Thyroid gland (tissue), 4 donors: ENCODE results near the gene AFAP1L1. TPM values are rescaled to one million over a fixed set of nuclear protein-coding genes. Genes with fewer than 3 reads are reported as not detected.

Source experiments
- DNase-seq, 2 donors: peaks; one replicate each; pipeline ENCODE4 v3.0.0-alpha.2; 2019
- H3K27ac ChIP-seq, 3 donors: fragments of 200-600 bp; sonication (generic); 1 replicate in 2 of 3; 2 replicates in 1 of 3; pipeline ENCODE4 v1.5.1; 2016 to 2019; ENCODE audit warnings: mild to moderate bottlenecking in 1 of 3, moderate library complexity in 1 of 3
- H3K27me3 ChIP-seq: fragments of 200-600 bp; sonication (generic); one replicate; pipeline ENCODE4 v1.5.1; 2019
- H3K36me3 ChIP-seq, 2 donors: fragments of 200-600 bp; sonication (generic); one replicate each; pipeline ENCODE4 v1.5.1; 2016 to 2019
- H3K4me1 ChIP-seq, 2 donors: fragments of 200-600 bp; sonication (generic); one replicate each; pipeline ENCODE4 v1.5.1; 2017 to 2019
- H3K4me3 ChIP-seq, 3 donors: fragments of 200-600 bp; sonication (generic); replicated peaks in 1 of 3; 1 replicate in 2 of 3; 2 replicates in 1 of 3; pipeline ENCODE4 v1.5.1; 2016; ENCODE audit warnings: mild to moderate bottlenecking in 1 of 3
- H3K9me3 ChIP-seq: fragments of 200-600 bp; sonication (generic); one replicate; pipeline ENCODE4 v1.5.1; 2017
- POLR2A ChIP-seq, 2 donors: fragments of 450-650 bp; IDR thresholded peaks; one replicate each; pipeline ENCODE4 v1.6.1; 2017; ENCODE audit warnings: antibody characterized with exemption in 2 of 2, mild to moderate bottlenecking in 2 of 2, moderate library complexity in 1 of 2
- WGBS, 2 donors: methylation state at CpG; one replicate each; pipeline ENCODE4 v1.1.5; 2017; 5-methylcytosine and 5-hydroxymethylcytosine counted together
- intact Hi-C: fragments of 100-400 bp; cut with DNase I; formaldehyde crosslinking; loops from one replicate; pipeline ENCODE4 v1.15.1; 2023
- total RNA-seq, 4 donors: library from RNA; depleted of rRNA; stranded (reverse); fragments of >200 nt; gene quantifications; one replicate each; pipeline ENCODE4 v1.2.3, GENCODE V29; 2016
- TF ChIP-seq, protein P1 (sequence below), 6 experiments: fragments of 200-600 bp in 3 of 6; fragments of 450-650 bp in 3 of 6; sonication (generic) in 3 of 6; IDR thresholded peaks; one replicate each; pipeline ENCODE4 v1.5.1; 2016 to 2019; ENCODE audit warnings: antibody characterized with exemption in 6 of 6, mild to moderate bottlenecking in 2 of 6, inconsistent platforms in 1 of 6, moderate library complexity in 1 of 6

The AFAP1L1 gene
- total RNA-seq, 4 donors from 2014 or later: 15.9 to 43.1 (median 26.8) TPM

DNA sequence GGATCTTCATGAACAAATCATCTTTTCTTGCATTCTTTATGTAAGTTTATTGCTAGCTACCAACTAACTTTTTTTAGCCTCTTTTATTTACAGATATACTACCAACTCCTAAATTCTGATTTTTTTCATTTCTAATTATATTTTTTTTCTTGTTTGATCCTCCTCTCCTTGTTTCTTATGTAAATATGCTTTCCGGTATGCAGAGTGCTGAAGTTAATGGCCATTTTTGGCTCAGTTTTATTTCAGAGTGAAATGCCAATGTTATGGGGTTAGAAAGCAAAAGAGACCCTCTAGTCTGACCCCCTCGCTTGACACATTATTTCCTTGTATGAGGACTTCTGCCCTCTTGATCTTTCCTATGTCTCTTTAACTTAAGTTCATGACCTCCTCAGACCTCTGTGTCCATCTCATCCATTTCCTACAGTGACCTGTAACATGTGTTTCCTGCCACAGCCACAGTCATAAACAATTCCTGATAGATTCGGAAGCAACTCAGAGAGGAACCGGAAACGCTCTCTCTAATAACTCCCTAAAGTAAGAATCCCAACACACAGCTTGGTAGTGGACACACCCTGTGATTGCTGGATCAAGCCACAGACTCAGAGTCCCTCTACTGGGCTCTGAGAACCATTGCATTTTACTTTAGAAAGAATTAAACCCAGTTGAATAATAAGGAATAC is 42.9 kb upstream of the AFAP1L1 start:
- no peaks in the 10 kb centered on the region for H3K27me3 ChIP-seq
- no peaks in the 10 kb centered on the region for H3K36me3 ChIP-seq
- H3K4me3 ChIP-seq: no peak overlapping the region
- H3K27ac ChIP-seq: peak overlapping the region in 1 of 3 donors; percentile 9
- intact Hi-C loops: loop anchor here (10.0 kb wide), 1 partner anchor 84 kb away; the partner anchor contains the start of gene ABLIM3
- TF ChIP-seq POLR2A (IDR thresholded peaks at IDR 0.05): no peak
- TF ChIP-seq, protein P1, sequence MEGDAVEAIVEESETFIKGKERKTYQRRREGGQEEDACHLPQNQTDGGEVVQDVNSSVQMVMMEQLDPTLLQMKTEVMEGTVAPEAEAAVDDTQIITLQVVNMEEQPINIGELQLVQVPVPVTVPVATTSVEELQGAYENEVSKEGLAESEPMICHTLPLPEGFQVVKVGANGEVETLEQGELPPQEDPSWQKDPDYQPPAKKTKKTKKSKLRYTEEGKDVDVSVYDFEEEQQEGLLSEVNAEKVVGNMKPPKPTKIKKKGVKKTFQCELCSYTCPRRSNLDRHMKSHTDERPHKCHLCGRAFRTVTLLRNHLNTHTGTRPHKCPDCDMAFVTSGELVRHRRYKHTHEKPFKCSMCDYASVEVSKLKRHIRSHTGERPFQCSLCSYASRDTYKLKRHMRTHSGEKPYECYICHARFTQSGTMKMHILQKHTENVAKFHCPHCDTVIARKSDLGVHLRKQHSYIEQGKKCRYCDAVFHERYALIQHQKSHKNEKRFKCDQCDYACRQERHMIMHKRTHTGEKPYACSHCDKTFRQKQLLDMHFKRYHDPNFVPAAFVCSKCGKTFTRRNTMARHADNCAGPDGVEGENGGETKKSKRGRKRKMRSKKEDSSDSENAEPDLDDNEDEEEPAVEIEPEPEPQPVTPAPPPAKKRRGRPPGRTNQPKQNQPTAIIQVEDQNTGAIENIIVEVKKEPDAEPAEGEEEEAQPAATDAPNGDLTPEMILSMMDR (IDR thresholded peaks at IDR 0.05): peak in 4 of 6 experiments; percentile 34 to 53 (median 44)
- peaks cover 0 to 4% of the 10 kb centered on the region in 2 donors for H3K4me1 ChIP-seq
- 37 to 49% methylated on average over 5 of the region's 5 CpGs for WGBS, 2 donors
- DNase-seq: peak in 1 of 2 donors; percentile 22
- H3K9me3 ChIP-seq: no peaks in the 10 kb centered on the region

DNA sequence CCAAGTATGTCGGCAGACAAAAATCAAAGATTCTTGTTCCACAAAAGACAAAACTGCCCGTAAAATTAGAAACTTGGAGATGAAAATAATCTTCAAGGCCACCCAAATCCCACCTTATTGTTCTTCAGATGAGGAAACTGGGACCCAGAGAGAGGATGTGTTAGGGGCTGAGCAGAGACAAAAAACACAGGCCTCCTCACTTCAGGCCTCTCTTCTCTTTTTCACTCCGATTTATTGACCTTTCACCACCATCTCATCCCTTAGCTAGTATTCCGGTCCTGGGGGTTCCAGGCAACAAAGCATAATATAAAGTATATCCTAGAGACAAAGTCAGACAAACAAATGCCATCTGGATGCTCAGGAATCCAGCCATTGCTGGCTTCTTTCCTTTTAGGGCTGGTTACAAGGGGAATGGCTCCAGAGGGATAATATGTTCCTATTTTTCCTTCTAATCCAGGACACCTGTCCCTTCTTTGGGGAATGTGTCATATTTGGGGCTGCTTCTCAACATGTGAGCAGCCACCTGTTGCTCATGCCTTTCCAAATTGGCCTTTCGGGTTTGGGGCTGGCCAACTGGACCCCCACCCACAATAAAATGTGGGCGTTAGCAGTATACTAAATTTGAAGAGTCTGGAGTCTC is 42.2 kb upstream of the AFAP1L1 start:
- peaks cover 0 to 3% of the 10 kb centered on the region in 2 donors for H3K36me3 ChIP-seq

DNA sequence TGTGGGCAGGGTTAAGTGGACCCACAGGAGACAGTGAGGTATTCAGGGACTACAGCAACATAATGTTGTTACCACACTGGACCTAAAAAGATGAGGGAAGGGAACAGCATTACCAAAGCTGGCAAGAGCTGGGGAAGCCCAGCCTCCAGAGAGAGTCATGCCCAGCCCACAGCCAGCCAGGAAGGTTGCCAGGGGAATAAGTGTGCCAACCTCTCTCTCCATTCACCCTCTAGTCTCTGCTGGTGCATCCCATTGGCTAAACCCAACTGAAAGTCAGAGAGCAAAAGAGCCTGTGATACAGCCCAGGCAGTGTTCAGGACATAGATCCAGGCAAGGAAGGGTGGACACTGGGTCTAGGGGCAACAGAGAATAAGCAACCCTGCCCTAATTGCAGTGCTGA is 35.8 kb upstream of the AFAP1L1 start:
- no peaks in the 10 kb centered on the region for H3K9me3 ChIP-seq
- no peak overlapping the region for H3K4me3 ChIP-seq
- H3K36me3 ChIP-seq: peaks cover 0 to 3% of the 10 kb centered on the region in 2 donors
- H3K27ac ChIP-seq: no peak overlapping the region
- TF ChIP-seq, protein P1 (IDR thresholded peaks at IDR 0.05): no peak
- TF ChIP-seq POLR2A (IDR thresholded peaks at IDR 0.05): no peak
- H3K27me3 ChIP-seq: no peaks in the 10 kb centered on the region
- no peaks in the 10 kb centered on the region for H3K4me1 ChIP-seq
- no peak for DNase-seq
- intact Hi-C loops: no loop called here

More for the DNA sequence above, 42.2 kb upstream of the AFAP1L1 start:
- H3K4me1 ChIP-seq: peaks cover 0 to 4% of the 10 kb centered on the region in 2 donors
- WGBS, 2 donors: 63 to 65% methylated on average over 6 of the region's 6 CpGs
- no peaks in the 10 kb centered on the region for H3K9me3 ChIP-seq
- H3K27me3 ChIP-seq: no peaks in the 10 kb centered on the region
- H3K27ac ChIP-seq: peak overlapping the region in 1 of 3 donors; percentile 50
- no peak for DNase-seq
- H3K4me3 ChIP-seq: no peak overlapping the region
- TF ChIP-seq POLR2A (IDR thresholded peaks at IDR 0.05): no peak
- TF ChIP-seq, protein P1 (IDR thresholded peaks at IDR 0.05): no peak
- intact Hi-C loops: loop anchor here (10.0 kb wide), 1 partner anchor 85 kb away; the partner anchor contains the start of gene ABLIM3

DNA sequence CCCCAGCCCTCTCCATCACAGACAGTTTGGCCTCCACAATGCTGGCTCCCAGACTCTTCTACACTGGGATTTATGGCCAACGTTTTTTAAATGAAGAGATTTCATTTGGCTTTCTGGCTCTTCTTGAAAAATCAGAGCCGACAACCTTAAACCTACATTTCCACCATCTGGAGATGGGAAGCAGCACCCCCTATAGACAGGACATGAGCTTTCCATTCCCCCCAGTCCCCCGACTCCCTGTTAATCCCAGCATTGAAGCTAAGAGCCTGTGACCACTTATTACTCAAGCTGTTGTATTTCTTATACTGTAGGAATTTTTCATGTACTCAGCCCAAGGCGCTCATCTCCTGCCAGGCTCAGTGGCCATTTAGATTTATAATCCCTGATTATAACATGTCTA is 34.0 kb upstream of the AFAP1L1 start:
- no peak overlapping the region for H3K4me3 ChIP-seq
- intact Hi-C loops: no loop called here
- H3K4me1 ChIP-seq: no peaks in the 10 kb centered on the region
- H3K27ac ChIP-seq: no peak overlapping the region
- 38 to 50% methylated on average over 4 of the region's 4 CpGs for WGBS, 2 donors
- H3K9me3 ChIP-seq: no peaks in the 10 kb centered on the region
- DNase-seq: no peak
- TF ChIP-seq, protein P1 (IDR thresholded peaks at IDR 0.05): no peak
- no peak for TF ChIP-seq POLR2A (IDR thresholded peaks at IDR 0.05)
- no peaks in the 10 kb centered on the region for H3K27me3 ChIP-seq
- peaks cover 0 to 3% of the 10 kb centered on the region in 2 donors for H3K36me3 ChIP-seq

DNA sequence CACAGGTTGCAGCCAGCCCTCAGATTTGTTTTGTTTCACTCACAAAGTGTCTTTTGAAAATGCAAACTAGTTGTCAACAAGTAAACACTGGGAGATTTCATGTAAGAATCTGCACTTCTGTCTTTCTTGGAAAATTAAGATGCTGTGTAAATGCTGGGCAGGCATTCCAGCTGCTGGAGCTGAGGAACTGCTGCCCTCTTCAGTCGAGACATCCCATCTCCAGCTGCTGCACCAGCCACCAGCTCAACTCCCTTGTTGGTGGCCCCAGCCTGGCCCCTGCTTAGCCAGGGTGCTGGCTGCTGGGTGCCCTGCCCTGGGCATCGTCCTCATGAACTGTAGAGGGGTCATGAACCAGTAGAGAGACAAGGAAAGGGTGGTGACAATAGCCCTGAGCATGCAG is 33.1 kb upstream of the AFAP1L1 start:
- Histone ChIP-seq H3K9me3 (no peaks in the 10 kb centered on the region), H3K4me1 (no peaks in the 10 kb centered on the region), H3K27ac (no peak overlapping the region), H3K27me3 (no peaks in the 10 kb centered on the region), H3K4me3 (no peak overlapping the region), H3K36me3 (peaks cover 0 to 3% of the 10 kb centered on the region in 2 donors)
- TF ChIP-seq POLR2A (IDR thresholded peaks at IDR 0.05): no peak
- TF ChIP-seq, protein P1 (IDR thresholded peaks at IDR 0.05): no peak
- 25 to 43% methylated on average over 1 to 2 of the region's 2 CpGs for WGBS, 2 donors
- intact Hi-C loops: no loop called here
- no peak for DNase-seq
